Ectodermal cell (in vitro differentiated cells): Measurements from ENCODE around the gene SLX4.
A peak's percentile ranks its signal among the peaks of the same experiment; 100 is the strongest.

Experiments used
- H3K27ac ChIP-seq: 2 replicates; pipeline ENCODE4 v1.7.0; 2013; ENCODE audit warnings: mild to moderate bottlenecking, low read depth, low read length; ENCODE audit not compliant: insufficient read depth, poor library complexity, severe bottlenecking
- H3K27me3 ChIP-seq: 2 replicates; pipeline ENCODE4 v1.7.0; 2013; ENCODE audit warnings: mild to moderate bottlenecking, low read length; ENCODE audit not compliant: insufficient read depth, control insufficient read depth, poor library complexity, severe bottlenecking
- H3K36me3 ChIP-seq: one replicate; pipeline ENCODE4 v1.7.0; 2013; ENCODE audit warnings: low read length; ENCODE audit not compliant: control insufficient read depth, insufficient read depth
- H3K4me1 ChIP-seq: one replicate; pipeline ENCODE4 v1.7.0; 2013; ENCODE audit warnings: low read length; ENCODE audit not compliant: control insufficient read depth, insufficient read depth
- H3K4me3 ChIP-seq: 2 replicates; pipeline ENCODE4 v1.7.0; 2013; ENCODE audit warnings: low read depth, low read length, control low read depth; ENCODE audit not compliant: insufficient read depth
- H3K9me3 ChIP-seq: 2 replicates; pipeline ENCODE4 v1.7.0; 2013; ENCODE audit warnings: mild to moderate bottlenecking, low read length, moderate library complexity; ENCODE audit not compliant: control insufficient read depth
- WGBS, 2 experiments: methylation state at CpG; one replicate each; pipeline ENCODE4 v1.1.7; 2013; ENCODE audit warnings: missing lambda C conversion rate in 2 of 2; 5-methylcytosine and 5-hydroxymethylcytosine counted together

Gene SLX4

DNA sequence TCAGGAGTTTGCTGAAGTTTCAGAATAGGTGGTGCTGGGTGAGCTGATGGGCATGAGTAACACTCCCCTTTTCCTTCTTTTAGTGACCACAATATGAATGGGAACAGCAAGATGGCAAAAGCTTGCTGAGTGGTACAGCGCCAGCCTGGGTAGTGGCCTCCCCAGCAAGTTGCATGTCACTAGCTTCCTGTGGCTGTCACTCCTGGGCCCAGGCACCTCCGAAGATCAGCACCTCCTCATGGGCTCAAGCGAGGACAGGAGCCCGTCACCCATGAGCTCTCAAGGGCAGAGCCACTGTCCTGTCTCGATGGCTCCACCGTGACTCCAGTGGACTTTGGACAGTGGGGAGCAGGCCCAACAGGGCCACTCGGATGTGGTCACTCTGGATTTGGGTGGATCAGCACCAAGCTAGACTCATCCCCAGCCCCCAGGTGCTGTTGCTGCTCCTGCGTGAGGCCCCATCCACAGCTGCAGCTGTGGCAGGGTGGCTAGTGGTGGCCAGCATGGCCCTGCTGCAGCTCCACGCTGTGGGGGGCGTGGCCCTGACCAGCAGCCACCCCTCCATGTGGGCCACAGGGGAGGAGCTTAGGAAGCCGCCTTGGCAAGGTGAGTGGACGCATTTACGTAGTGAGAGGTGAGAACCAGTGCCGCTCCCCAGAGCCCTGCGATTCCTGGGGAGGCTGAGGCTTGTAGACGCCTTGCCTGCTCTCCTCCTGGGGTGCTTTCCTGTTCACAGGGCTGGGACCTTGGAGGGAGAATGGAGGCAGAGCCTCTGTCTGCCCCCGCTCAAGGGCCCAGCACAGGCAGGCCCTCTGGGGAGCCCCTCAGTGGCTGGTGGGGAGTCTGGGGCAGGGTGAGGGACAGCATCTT, 29.5 kb upstream of the SLX4 start:
- no peaks in the 10 kb centered on the region for H3K27me3 ChIP-seq
- H3K4me1 ChIP-seq = peaks cover 14% of the 10 kb centered on the region
- H3K9me3 ChIP-seq = no peaks in the 10 kb centered on the region
- H3K36me3 ChIP-seq = no peaks in the 10 kb centered on the region
- 94% methylated on average over 17 of the region's 17 CpGs for WGBS, 2 experiments
- H3K27ac ChIP-seq = no peak overlapping the region
- H3K4me3 ChIP-seq = no peak overlapping the region

DNA sequence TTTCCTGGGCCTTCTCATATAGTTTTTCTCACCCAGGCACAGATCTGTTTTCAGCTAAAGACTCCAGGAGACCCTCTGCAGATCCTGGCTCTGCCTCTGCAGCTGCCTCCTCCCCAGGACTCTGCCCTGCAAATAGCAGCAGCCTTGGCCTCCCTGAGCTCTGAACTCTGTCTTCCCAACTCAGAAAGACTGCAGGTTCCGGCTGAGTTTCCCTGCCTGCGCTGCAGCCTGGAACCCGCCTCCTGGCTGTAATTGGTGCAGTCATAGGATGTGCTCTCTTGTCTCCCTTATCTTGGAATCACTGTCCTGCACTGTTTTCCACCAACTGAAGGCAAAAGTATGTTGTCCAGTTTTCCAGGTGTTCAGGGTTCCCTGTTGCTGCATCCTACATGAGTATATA, 28.8 kb upstream of the SLX4 start:
- H3K36me3 ChIP-seq = no peaks in the 10 kb centered on the region
- H3K4me1 ChIP-seq = peaks cover 7% of the 10 kb centered on the region
- no peaks in the 10 kb centered on the region for H3K27me3 ChIP-seq
- no peaks in the 10 kb centered on the region for H3K9me3 ChIP-seq
- H3K27ac ChIP-seq = no peak overlapping the region
- H3K4me3 ChIP-seq = no peak overlapping the region
- WGBS, 2 experiments = 82 to 84% methylated on average over 3 of the region's 3 CpGs

- H3K4me1 ChIP-seq = peaks cover 4% of the 10 kb centered on the region
- WGBS, 2 experiments = 82 to 84% methylated on average over 12 to 13 of the region's 13 CpGs
- H3K27me3 ChIP-seq = no peaks in the 10 kb centered on the region
- no peak overlapping the region for H3K4me3 ChIP-seq
- no peak overlapping the region for H3K27ac ChIP-seq
- H3K36me3 ChIP-seq = no peaks in the 10 kb centered on the region
- H3K9me3 ChIP-seq = no peaks in the 10 kb centered on the region
Observed at GRCh38 chr16:3638916-3639644, 27.7 kb upstream of the SLX4 start.

- Histone ChIP-seq H3K27ac (no peak overlapping the region), H3K9me3 (no peaks in the 10 kb centered on the region), H3K27me3 (no peaks in the 10 kb centered on the region), H3K36me3 (no peaks in the 10 kb centered on the region), H3K4me3 (no peak overlapping the region), H3K4me1 (peaks cover 4% of the 10 kb centered on the region)
- 83 to 84% methylated on average over 3 of the region's 3 CpGs for WGBS, 2 experiments
Observed at GRCh38 chr16:3637371-3637923, 26.0 kb upstream of the SLX4 start.

DNA sequence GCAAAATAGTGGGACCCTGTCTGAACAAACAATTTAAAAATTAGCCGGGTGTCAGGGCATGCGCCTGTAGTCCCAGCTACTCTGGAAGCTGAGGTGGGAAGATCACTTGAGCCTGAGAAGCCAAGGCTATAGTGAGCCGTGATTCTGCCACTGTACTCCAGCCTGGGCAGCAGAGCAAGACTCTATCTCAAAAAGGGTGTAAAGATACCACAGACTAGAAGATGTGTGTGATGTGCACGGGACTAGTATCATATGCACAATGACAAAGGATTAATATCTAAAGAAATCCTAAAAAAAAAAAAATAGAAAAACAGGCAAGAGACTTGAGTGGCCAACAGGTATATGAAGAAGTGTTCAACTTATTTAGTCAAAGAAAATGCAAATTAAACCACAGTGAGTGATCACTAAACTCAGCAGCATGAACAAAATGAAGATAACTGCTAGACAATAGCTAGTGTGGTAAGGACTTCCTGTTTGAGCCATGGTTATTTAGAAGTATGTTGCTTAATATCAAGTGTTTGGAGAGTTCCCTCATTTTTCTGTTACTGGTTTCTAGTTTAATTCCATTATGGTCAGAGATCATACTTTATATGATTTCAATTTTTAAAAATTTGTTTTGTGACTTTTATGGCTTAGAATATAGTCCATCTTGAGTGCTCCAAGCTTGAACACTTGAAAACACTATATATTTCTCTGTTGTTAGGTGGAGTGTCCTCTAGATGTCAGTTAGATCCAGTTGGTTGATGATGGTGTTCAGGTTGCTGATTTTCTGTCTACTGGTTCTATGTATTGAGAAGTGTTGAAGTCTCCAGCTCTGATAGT, 14.7 kb upstream of the SLX4 start:
- Histone ChIP-seq H3K36me3 (no peaks in the 10 kb centered on the region), H3K27me3 (no peaks in the 10 kb centered on the region), H3K27ac (no peak overlapping the region), H3K4me1 (no peaks in the 10 kb centered on the region), H3K4me3 (no peak overlapping the region), H3K9me3 (no peaks in the 10 kb centered on the region)
- 91 to 96% methylated on average over 3 to 4 of the region's 4 CpGs for WGBS, 2 experiments

DNA sequence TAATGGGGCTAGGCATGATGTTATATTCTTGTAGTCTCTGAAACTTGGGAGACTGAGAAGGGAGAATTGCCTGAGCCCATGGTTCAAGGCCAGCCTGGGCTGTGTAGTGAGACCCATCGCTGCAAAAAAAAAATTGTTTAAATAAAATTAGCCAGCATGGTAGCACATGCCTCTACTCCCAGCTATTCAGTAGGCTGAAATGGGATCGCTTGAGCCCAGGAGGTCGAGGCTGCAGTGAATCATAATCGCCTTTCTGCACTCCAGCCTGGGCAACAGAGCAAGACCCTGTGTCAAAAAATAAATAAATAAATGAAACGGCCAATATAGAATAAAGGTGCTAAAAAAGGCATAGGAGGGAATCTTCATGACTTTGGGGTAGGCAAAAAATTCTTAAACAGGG, 13.9 kb upstream of the SLX4 start:
- Histone ChIP-seq H3K4me3 (no peak overlapping the region), H3K4me1 (no peaks in the 10 kb centered on the region), H3K27me3 (no peaks in the 10 kb centered on the region), H3K36me3 (no peaks in the 10 kb centered on the region), H3K27ac (no peak overlapping the region), H3K9me3 (no peaks in the 10 kb centered on the region)
- WGBS, 2 experiments = 95 to 97% methylated on average over 5 of the region's 5 CpGs

GRCh38 chr16:3623642-3624041, 12.2 kb upstream of the SLX4 start:
- Histone ChIP-seq H3K4me1 (no peaks in the 10 kb centered on the region), H3K27ac (no peak overlapping the region), H3K36me3 (no peaks in the 10 kb centered on the region), H3K4me3 (no peak overlapping the region), H3K9me3 (no peaks in the 10 kb centered on the region), H3K27me3 (no peaks in the 10 kb centered on the region)
- 91 to 95% methylated on average over 3 of the region's 3 CpGs for WGBS, 2 experiments

DNA sequence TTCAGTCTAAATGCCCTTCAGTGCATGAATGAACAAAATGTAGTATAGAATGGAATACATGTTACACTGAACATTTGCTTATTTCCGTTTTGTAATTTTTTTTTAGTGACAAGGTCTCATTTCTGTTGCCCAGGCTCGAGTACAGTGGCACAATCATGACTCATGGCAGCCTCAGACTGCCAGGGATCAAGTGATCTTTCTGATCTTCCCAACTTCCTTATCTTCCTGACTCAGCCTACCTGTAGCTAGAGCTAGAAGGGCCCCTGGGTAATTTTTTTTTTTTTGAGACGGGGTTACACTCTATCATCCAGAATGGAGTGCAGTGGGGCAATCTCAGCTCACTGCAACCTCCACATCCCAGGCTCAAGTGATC, 7.3 kb upstream of the SLX4 start:
- 92 to 93% methylated on average over 3 of the region's 3 CpGs for WGBS, 2 experiments
- Histone ChIP-seq H3K27me3 (no peaks in the 10 kb centered on the region), H3K4me1 (no peaks in the 10 kb centered on the region), H3K36me3 (no peaks in the 10 kb centered on the region), H3K27ac (no peak overlapping the region), H3K9me3 (no peaks in the 10 kb centered on the region), H3K4me3 (no peak overlapping the region)

DNA sequence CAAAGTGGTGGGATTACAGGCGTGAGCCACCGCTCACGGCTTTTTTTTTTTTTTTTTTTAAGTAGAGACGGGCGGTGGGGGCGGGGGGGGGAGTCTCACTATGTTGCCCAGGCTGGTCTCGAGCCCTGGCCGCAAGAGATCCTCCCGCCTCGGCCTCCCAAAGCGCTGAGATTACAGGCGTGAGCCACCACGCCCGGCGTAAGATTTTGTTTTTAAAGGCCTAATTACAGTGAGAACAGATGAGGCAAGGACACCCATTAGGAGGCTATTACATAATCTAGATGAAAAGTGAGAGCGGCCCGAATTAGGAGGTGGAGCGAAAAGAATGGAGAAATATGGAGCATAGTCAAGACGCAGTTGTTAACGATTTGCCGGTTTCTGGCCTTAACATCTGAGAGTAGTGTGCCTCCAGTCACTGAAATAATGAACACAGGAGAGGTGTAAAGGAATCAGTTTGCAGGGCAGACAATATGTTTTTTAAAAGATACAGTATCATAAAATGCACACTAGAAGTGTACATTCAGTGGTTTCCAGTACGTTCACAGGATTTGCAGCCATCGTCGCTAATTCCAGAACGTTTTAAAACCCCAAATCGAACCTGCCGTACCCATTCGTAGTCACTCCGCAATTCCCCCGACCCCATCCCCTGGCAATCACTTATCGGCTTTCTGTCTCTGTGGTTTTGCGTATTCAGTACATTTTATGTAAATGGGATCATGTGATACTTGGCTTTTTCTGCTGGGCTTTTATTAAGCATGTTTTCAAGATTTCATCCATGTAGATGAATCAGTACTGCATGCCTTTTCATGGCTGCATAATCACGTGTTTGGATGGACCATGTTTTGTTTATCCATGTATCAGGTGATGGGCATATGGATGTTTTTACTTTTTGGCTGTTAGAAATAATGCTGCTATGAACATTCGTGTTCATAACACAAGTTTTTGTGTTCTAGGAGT, 1.4 kb upstream of the SLX4 start:
- Histone ChIP-seq H3K27me3 (no peaks in the 10 kb centered on the region), H3K4me3 (peak overlapping the region; percentile 89), H3K36me3 (no peaks in the 10 kb centered on the region), H3K9me3 (no peaks in the 10 kb centered on the region), H3K27ac (no peak overlapping the region), H3K4me1 (peaks cover 16% of the 10 kb centered on the region)
- 86 to 87% methylated on average over 34 of the region's 34 CpGs for WGBS, 2 experiments
